ENCODE data around the gene ANKRD11. TPM values are rescaled to one million over a fixed set of nuclear protein-coding genes. Genes with fewer than 3 reads are reported as not detected.

ANKRD11 gene
- polyA plus RNA-seq, 1 donor from 2014 or later: 32.5 TPM

DNA sequence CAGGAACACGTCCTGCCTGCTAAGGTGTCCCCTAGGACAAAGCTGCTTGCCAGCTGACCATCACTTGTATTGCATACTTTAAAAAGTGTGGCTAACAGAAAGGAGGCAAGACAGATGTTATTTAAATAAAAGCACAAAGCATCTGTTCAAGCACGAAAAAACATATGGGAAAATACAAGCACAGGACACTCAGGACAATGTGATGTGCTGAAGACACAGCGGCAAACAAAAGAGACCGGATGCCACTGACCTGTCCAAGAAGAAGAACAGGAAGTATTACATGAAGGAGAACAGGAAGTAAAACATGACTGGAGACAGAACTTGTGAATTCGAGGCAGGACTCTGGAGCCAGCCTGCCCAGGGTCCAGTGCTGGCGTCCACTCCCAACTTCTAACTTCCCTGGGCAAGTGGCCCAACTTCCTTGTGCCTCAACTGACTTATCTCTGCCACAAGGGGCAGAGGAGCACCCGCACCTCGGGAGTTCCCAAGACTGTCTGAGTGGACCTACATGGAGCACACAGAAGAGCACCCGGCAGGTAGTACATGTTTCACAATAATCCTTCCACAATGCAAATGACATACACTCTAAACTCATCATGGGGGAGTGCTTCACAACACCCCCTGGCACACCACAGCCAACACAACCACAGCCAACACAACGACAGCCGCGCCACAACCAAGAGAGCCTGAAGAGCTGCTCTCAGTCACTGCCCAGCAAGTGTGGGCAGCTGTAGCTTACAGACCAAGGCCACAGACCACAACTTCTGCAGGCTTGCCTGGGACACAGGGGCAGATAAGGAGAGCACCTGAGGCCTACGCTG is 36.6 kb downstream of the ANKRD11 start:
- no peaks in the 10 kb centered on the region for H3K9me2 ChIP-seq (ENCODE audit: insufficient read depth, low read length)
- H3K9me3 ChIP-seq (ENCODE audit: low read length): no peaks in the 10 kb centered on the region
- TF ChIP-seq EZH2 (IDR thresholded peaks at IDR 0.05; ENCODE audit: borderline replicate concordance, insufficient read depth, low read length, poor library complexity, severe bottlenecking): no peak
- no peak for TF ChIP-seq TAF1 (IDR thresholded peaks at IDR 0.05; ENCODE audit: low read depth)
- no peak for TF ChIP-seq SMC3 (conservative IDR thresholded peaks at IDR 0.05; ENCODE audit: poor library complexity)
- TF ChIP-seq RAD21 (conservative IDR thresholded peaks at IDR 0.05): no peak
- TF ChIP-seq, protein P1, sequence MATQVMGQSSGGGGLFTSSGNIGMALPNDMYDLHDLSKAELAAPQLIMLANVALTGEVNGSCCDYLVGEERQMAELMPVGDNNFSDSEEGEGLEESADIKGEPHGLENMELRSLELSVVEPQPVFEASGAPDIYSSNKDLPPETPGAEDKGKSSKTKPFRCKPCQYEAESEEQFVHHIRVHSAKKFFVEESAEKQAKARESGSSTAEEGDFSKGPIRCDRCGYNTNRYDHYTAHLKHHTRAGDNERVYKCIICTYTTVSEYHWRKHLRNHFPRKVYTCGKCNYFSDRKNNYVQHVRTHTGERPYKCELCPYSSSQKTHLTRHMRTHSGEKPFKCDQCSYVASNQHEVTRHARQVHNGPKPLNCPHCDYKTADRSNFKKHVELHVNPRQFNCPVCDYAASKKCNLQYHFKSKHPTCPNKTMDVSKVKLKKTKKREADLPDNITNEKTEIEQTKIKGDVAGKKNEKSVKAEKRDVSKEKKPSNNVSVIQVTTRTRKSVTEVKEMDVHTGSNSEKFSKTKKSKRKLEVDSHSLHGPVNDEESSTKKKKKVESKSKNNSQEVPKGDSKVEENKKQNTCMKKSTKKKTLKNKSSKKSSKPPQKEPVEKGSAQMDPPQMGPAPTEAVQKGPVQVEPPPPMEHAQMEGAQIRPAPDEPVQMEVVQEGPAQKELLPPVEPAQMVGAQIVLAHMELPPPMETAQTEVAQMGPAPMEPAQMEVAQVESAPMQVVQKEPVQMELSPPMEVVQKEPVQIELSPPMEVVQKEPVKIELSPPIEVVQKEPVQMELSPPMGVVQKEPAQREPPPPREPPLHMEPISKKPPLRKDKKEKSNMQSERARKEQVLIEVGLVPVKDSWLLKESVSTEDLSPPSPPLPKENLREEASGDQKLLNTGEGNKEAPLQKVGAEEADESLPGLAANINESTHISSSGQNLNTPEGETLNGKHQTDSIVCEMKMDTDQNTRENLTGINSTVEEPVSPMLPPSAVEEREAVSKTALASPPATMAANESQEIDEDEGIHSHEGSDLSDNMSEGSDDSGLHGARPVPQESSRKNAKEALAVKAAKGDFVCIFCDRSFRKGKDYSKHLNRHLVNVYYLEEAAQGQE (IDR thresholded peaks at IDR 0.05; ENCODE audit: borderline replicate concordance): no peak
- H3K4me2 ChIP-seq (ENCODE audit: low read length): no peak overlapping the region
- H3K27me3 ChIP-seq (ENCODE audit: insufficient read depth, low read depth, low read length): no peaks in the 10 kb centered on the region
- no peaks in the 10 kb centered on the region for H3F3A ChIP-seq (ENCODE audit: insufficient read depth, low read length, poor library complexity, severe bottlenecking)
- H3K4me3 ChIP-seq (ENCODE audit: low read length): no peak overlapping the region
- H3K36me3 ChIP-seq (ENCODE audit: insufficient read depth, low read length): no peaks in the 10 kb centered on the region
- peaks cover 6% of the 10 kb centered on the region for H4K20me1 ChIP-seq (ENCODE audit: insufficient read depth)
- no peak overlapping the region for H2AFZ ChIP-seq (ENCODE audit: low read depth, low read length)
- H3K9ac ChIP-seq (ENCODE audit: low read length): no peak overlapping the region
- H3K27ac ChIP-seq (ENCODE audit: low read length): no peak overlapping the region
- H3K79me2 ChIP-seq (replicated peaks; ENCODE audit: insufficient read depth, low read length): peaks cover 75% of the 10 kb centered on the region

DNA sequence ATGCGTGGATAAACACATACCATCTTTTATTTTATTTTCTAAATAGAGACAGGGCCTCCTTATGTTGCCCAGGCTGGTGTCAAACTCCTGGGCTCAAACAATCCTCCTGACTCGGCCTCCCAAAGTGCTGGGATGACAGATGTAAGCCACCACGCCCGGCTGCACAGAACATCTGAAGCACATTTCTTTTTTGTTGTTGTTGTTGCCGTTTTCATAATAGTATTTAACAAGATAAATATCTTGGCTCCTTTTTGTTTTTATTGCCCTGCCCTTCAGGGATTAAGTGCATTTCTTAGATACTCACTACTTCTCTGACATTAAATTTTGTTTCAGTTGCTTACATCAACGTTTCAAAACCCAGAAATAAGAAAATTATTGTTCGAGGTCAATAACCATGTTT is 37.4 kb downstream of the ANKRD11 start:
- Histone ChIP-seq H3K4me2 (ENCODE audit: low read length) (no peak overlapping the region), H3K36me3 (ENCODE audit: insufficient read depth, low read length) (no peaks in the 10 kb centered on the region), H4K20me1 (ENCODE audit: insufficient read depth) (peaks cover 6% of the 10 kb centered on the region), H3K9ac (ENCODE audit: low read length) (no peak overlapping the region), H3K9me2 (ENCODE audit: insufficient read depth, low read length) (no peaks in the 10 kb centered on the region), H3K27ac (ENCODE audit: low read length) (no peak overlapping the region), H3K4me3 (ENCODE audit: low read length) (no peak overlapping the region), H3K79me2 (replicated peaks; ENCODE audit: insufficient read depth, low read length) (peaks cover 78% of the 10 kb centered on the region), H3F3A (ENCODE audit: insufficient read depth, low read length, poor library complexity, severe bottlenecking) (no peaks in the 10 kb centered on the region), H3K9me3 (ENCODE audit: low read length) (no peaks in the 10 kb centered on the region), H2AFZ (ENCODE audit: low read depth, low read length) (no peak overlapping the region), H3K27me3 (ENCODE audit: insufficient read depth, low read depth, low read length) (no peaks in the 10 kb centered on the region)
- TF ChIP-seq EP300 (conservative IDR thresholded peaks at IDR 0.05; ENCODE audit: poor library complexity, severe bottlenecking) (no peak), MXI1 (conservative IDR thresholded peaks at IDR 0.05; ENCODE audit: poor library complexity, severe bottlenecking) (no peak), TAF1 (IDR thresholded peaks at IDR 0.05; ENCODE audit: low read depth) (no peak), RAD21 (conservative IDR thresholded peaks at IDR 0.05) (no peak), SMC3 (conservative IDR thresholded peaks at IDR 0.05; ENCODE audit: poor library complexity) (no peak), EZH2 (IDR thresholded peaks at IDR 0.05; ENCODE audit: borderline replicate concordance, insufficient read depth, low read length, poor library complexity, severe bottlenecking) (no peak), POLR2AphosphoS5 (IDR thresholded peaks at IDR 0.05) (no peak)
- TF ChIP-seq, protein P1 (IDR thresholded peaks at IDR 0.05; ENCODE audit: borderline replicate concordance): no peak
- TF ChIP-seq, protein P2, sequence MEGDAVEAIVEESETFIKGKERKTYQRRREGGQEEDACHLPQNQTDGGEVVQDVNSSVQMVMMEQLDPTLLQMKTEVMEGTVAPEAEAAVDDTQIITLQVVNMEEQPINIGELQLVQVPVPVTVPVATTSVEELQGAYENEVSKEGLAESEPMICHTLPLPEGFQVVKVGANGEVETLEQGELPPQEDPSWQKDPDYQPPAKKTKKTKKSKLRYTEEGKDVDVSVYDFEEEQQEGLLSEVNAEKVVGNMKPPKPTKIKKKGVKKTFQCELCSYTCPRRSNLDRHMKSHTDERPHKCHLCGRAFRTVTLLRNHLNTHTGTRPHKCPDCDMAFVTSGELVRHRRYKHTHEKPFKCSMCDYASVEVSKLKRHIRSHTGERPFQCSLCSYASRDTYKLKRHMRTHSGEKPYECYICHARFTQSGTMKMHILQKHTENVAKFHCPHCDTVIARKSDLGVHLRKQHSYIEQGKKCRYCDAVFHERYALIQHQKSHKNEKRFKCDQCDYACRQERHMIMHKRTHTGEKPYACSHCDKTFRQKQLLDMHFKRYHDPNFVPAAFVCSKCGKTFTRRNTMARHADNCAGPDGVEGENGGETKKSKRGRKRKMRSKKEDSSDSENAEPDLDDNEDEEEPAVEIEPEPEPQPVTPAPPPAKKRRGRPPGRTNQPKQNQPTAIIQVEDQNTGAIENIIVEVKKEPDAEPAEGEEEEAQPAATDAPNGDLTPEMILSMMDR (IDR thresholded peaks at IDR 0.05; ENCODE audit: poor library complexity, severe bottlenecking): no peak
